SK-N-SH (cell line): ENCODE measurements around the gene NSD2. TPM values are rescaled to one million over a fixed set of nuclear protein-coding genes. Genes with fewer than 3 reads are reported as not detected.

ENCODE experiments used
- CTCF ChIA-PET: fragments of 300-600, 350-600 bp; formaldehyde crosslinking; extraction: SDS; loops from one replicate; lab custom pipeline; 2021; lab: Yijun Ruan, JAX
- POLR2A ChIA-PET: fragments of 350-600 bp; sonication (Branson Sonifier 250); formaldehyde crosslinking; extraction: SDS; loops from one replicate; lab custom pipeline; 2020; ENCODE audit warnings: antibody characterized with exemption, inconsistent platforms; lab: Yijun Ruan, JAX
- DNase-seq: peaks from one replicate; pipeline ENCODE4 v3.0.0; 2012
- H2AFZ ChIP-seq: fragments of 200-600 bp; sonication (generic); 2 replicates; pipeline ENCODE4 v1.8.1; 2016; ENCODE audit warnings: antibody characterized with exemption, mild to moderate bottlenecking, low read depth
- H3F3A ChIP-seq: fragments of 200-600 bp; sonication (generic); replicated peaks from 2 replicates; pipeline ENCODE3; 2016; ENCODE audit warnings: antibody characterized with exemption, mild to moderate bottlenecking; ENCODE audit not compliant: insufficient read depth
- H3K27ac ChIP-seq, 2 experiments: fragments of 200-500 bp in 1 of 2; fragments of 200-600 bp in 1 of 2; sonication (Bioruptor generic) in 1 of 2; sonication (generic), shearing (Covaris generic) in 1 of 2; 2 replicates each; pipeline versions ENCODE4 v1.5.1 to v1.6.1; 2014 to 2016; ENCODE audit warnings: low read depth in 2 of 2, inconsistent platforms in 1 of 2, low read length in 1 of 2, mild to moderate bottlenecking in 1 of 2, mixed read lengths in 1 of 2
- H3K27me3 ChIP-seq: fragments of 200-600 bp; sonication (generic), shearing (Covaris generic); 2 replicates; pipeline ENCODE4 v1.6.1; 2016; ENCODE audit warnings: mixed run types; ENCODE audit not compliant: insufficient read depth
- H3K36me3 ChIP-seq, 2 experiments: fragments of 200-500 bp in 1 of 2; fragments of 200-600 bp in 1 of 2; sonication (Bioruptor generic) in 1 of 2; sonication (generic) in 1 of 2; replicated peaks in 1 of 2; 2 replicates each; pipeline versions ENCODE3 to v1.5.1; 2014 to 2016; ENCODE audit warnings: low read length in 1 of 2, mild to moderate bottlenecking in 1 of 2; ENCODE audit not compliant: insufficient read depth in 2 of 2, control insufficient read depth in 1 of 2
- H3K4me1 ChIP-seq, 2 experiments: fragments of 200-500 bp in 1 of 2; fragments of 200-600 bp in 1 of 2; sonication (Bioruptor generic) in 1 of 2; sonication (generic), shearing (Covaris generic) in 1 of 2; 2 replicates each; pipeline versions ENCODE4 v1.5.1 to v1.6.1; 2014 to 2016; ENCODE audit warnings: low read depth in 1 of 2, low read length in 1 of 2, mixed run types in 1 of 2; ENCODE audit not compliant: insufficient read depth in 2 of 2, control insufficient read depth in 1 of 2
- H3K4me2 ChIP-seq: fragments of 200-600 bp; sonication (generic), shearing (Covaris generic); 2 replicates; pipeline ENCODE4 v1.6.1; 2017; ENCODE audit warnings: mixed run types
- H3K4me3 ChIP-seq, 2 experiments: fragments of 200-500 bp in 1 of 2; fragments of 200-600 bp in 1 of 2; sonication (Bioruptor generic) in 1 of 2; sonication (generic), shearing (Covaris generic) in 1 of 2; 2 replicates each; pipeline versions ENCODE4 v1.5.1 to v1.8.1; 2014 to 2016; ENCODE audit warnings: low read depth in 2 of 2, inconsistent platforms in 1 of 2, low read length in 1 of 2, mild to moderate bottlenecking in 1 of 2, mixed read lengths in 1 of 2, moderate library complexity in 1 of 2
- H3K79me2 ChIP-seq: fragments of 200-600 bp; sonication (generic); 2 replicates; pipeline ENCODE4 v1.8.1; 2017; ENCODE audit warnings: mild to moderate bottlenecking; ENCODE audit not compliant: insufficient read depth
- H3K9ac ChIP-seq: fragments of 200-600 bp; sonication (generic); 2 replicates; pipeline ENCODE4 v1.6.1; 2017; ENCODE audit warnings: mixed run types
- H3K9me2 ChIP-seq: fragments of 200-600 bp; sonication (generic); 2 replicates; pipeline ENCODE4 v1.6.1; 2017; ENCODE audit warnings: mixed run types
- H3K9me3 ChIP-seq: fragments of 200-600 bp; sonication (generic); 2 replicates; pipeline ENCODE4 v1.6.1; 2017; ENCODE audit warnings: mixed run types, mild to moderate bottlenecking, moderate library complexity
- H4K20me1 ChIP-seq: fragments of 200-600 bp; sonication (generic); 2 replicates; pipeline ENCODE4 v1.6.1; 2017; ENCODE audit warnings: mild to moderate bottlenecking, mixed run types; ENCODE audit not compliant: insufficient read depth
- CHD2 ChIP-seq: fragments of 150-350 bp; IDR thresholded peaks from 2 replicates; pipeline ENCODE4 v1.6.1; 2018; ENCODE audit warnings: low read length; ENCODE audit not compliant: partially characterized antibody
- FOXM1 ChIP-seq: IDR thresholded peaks from 2 replicates; pipeline ENCODE4 v1.4.0; 2012; ENCODE audit warnings: low read depth, mild to moderate bottlenecking
- GABPA ChIP-seq: IDR thresholded peaks from 2 replicates; pipeline ENCODE4 v1.4.0; 2012; ENCODE audit warnings: low read depth, mild to moderate bottlenecking
- MXI1 ChIP-seq: IDR thresholded peaks from 2 replicates; pipeline ENCODE4 v1.6.1; 2012; ENCODE audit warnings: mild to moderate bottlenecking, low read depth, low read length, improper control_type of control experiment
- NRF1 ChIP-seq: IDR thresholded peaks from 2 replicates; pipeline ENCODE4 v1.6.1; 2012; ENCODE audit warnings: low read depth, mild to moderate bottlenecking, low read length
- POLR2AphosphoS5 ChIP-seq: IDR thresholded peaks from 2 replicates; pipeline ENCODE4 v1.6.1; 2012; ENCODE audit warnings: low read depth, low read length
- RCOR1 ChIP-seq: fragments of 150-350 bp; IDR thresholded peaks from 2 replicates; pipeline ENCODE4 v1.6.1; 2017; ENCODE audit warnings: antibody characterized with exemption, low read length
- RFX5 ChIP-seq: IDR thresholded peaks from 2 replicates; pipeline ENCODE4 v1.6.1; 2012; ENCODE audit warnings: mild to moderate bottlenecking, improper control_type of control experiment, low read length
- SMC3 ChIP-seq: IDR thresholded peaks from 2 replicates; pipeline ENCODE4 v1.6.1; 2012; ENCODE audit warnings: low read depth, low read length, improper control_type of control experiment
- WGBS: methylation state at CpG from one replicate; pipeline ENCODE4 v1.1.6; 2017; ENCODE audit warnings: low lambda C conversion rate; 5-methylcytosine and 5-hydroxymethylcytosine counted together
- polyA plus RNA-seq, 3 experiments: library from polyadenylated mRNA; depleted of rRNA; stranded (reverse); fragments of >200 nt; gene quantifications; 2 replicates each; pipeline ENCODE4 v1.2.3, GENCODE V29; 2012
- TF ChIP-seq, protein P1 (sequence below): IDR thresholded peaks from 2 replicates; pipeline ENCODE4; 2012
- TF ChIP-seq, protein P2 (sequence below): fragments of 150-350 bp; IDR thresholded peaks from 2 replicates; pipeline ENCODE4 v1.6.1; 2017; ENCODE audit warnings: antibody characterized with exemption, low read length, low read depth, borderline replicate concordance
- TF ChIP-seq, protein P3 (sequence below): IDR thresholded peaks from 2 replicates; pipeline ENCODE4 v1.6.1; 2012; ENCODE audit warnings: mild to moderate bottlenecking, low read depth, low read length, moderate library complexity
- TF ChIP-seq, protein P4 (sequence below): IDR thresholded peaks from 2 replicates; pipeline ENCODE4 v1.4.0; 2012; ENCODE audit warnings: low read depth

Gene NSD2
- polyA plus RNA-seq, 1 of the 3 experiments (the other 2 are of a cell fraction), result 34.2 TPM

DNA sequence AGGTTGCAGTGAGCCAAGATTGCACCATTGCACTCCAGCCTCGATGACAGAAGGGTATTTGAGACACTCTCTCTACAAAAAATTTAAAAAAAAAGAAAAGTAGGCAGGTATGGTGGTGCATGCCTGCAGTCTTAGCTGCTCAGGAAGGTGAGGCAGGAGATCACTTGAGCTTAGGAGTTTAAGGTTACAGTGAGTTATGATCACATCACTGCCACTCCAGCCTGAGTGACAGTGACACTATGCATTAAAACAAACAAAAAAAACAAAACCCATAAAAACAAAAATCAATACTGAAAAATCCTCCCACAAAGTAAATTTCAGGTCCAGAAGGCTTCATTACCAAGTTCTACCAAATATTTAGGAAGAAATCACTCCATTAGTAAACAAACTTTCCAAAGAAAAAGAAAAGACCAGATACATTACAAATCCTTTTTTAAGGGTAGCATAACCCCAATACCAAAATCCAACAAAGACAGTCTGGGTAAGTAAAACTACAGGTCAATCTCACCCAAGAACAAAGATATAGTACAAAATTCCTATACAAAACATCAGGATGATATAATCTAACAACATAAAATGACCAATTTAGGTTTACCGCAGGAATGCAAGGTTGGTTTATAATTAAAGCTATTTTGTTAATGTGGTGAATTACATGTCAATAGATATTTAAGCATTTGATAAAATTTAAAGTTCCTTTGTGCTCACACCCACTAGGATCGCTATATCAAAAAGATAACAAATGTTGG, 125.8 kb downstream of the NSD2 start:
- Histone ChIP-seq H3K27me3 (no peaks in the 10 kb centered on the region), H4K20me1 (peaks cover 3% of the 10 kb centered on the region; the same call in 1 of the 2 replicates), H3K9me2 (no peaks in the 10 kb centered on the region), H3F3A (no peaks in the 10 kb centered on the region), H3K9ac (no peak overlapping the region), H3K36me3 (peaks cover 0 to 37% of the 10 kb centered on the region in 2 experiments), H3K79me2 (peaks cover 93% of the 10 kb centered on the region), H3K4me2 (no peak overlapping the region), H2AFZ (no peak overlapping the region), H3K4me3 (no peak overlapping the region), H3K4me1 (peaks cover 0 to 8% of the 10 kb centered on the region in 2 experiments; a peak in 1 of 4 replicates), H3K9me3 (peaks cover 17% of the 10 kb centered on the region), H3K27ac (no peak overlapping the region)
- no peak for DNase-seq
- ChIA-PET POLR2A (no interaction called here), CTCF (interaction anchor here (1.7 kb wide), 1 partner anchor 10 kb away, joined by 12 read pairs; the partner anchor contains the start of gene NELFA)
- WGBS, result 90% methylated on average over 3 of the region's 3 CpGs
- no peak for TF ChIP-seq GABPA
- no peak for TF ChIP-seq NRF1
- TF ChIP-seq, protein P1, sequence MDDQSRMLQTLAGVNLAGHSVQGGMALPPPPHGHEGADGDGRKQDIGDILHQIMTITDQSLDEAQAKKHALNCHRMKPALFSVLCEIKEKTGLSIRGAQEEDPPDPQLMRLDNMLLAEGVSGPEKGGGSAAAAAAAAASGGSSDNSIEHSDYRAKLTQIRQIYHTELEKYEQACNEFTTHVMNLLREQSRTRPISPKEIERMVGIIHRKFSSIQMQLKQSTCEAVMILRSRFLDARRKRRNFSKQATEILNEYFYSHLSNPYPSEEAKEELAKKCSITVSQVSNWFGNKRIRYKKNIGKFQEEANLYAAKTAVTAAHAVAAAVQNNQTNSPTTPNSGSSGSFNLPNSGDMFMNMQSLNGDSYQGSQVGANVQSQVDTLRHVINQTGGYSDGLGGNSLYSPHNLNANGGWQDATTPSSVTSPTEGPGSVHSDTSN, result no peak
- TF ChIP-seq, protein P2, sequence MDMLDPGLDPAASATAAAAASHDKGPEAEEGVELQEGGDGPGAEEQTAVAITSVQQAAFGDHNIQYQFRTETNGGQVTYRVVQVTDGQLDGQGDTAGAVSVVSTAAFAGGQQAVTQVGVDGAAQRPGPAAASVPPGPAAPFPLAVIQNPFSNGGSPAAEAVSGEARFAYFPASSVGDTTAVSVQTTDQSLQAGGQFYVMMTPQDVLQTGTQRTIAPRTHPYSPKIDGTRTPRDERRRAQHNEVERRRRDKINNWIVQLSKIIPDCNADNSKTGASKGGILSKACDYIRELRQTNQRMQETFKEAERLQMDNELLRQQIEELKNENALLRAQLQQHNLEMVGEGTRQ, result no peak
- TF ChIP-seq POLR2AphosphoS5, result no peak
- TF ChIP-seq, protein P3, sequence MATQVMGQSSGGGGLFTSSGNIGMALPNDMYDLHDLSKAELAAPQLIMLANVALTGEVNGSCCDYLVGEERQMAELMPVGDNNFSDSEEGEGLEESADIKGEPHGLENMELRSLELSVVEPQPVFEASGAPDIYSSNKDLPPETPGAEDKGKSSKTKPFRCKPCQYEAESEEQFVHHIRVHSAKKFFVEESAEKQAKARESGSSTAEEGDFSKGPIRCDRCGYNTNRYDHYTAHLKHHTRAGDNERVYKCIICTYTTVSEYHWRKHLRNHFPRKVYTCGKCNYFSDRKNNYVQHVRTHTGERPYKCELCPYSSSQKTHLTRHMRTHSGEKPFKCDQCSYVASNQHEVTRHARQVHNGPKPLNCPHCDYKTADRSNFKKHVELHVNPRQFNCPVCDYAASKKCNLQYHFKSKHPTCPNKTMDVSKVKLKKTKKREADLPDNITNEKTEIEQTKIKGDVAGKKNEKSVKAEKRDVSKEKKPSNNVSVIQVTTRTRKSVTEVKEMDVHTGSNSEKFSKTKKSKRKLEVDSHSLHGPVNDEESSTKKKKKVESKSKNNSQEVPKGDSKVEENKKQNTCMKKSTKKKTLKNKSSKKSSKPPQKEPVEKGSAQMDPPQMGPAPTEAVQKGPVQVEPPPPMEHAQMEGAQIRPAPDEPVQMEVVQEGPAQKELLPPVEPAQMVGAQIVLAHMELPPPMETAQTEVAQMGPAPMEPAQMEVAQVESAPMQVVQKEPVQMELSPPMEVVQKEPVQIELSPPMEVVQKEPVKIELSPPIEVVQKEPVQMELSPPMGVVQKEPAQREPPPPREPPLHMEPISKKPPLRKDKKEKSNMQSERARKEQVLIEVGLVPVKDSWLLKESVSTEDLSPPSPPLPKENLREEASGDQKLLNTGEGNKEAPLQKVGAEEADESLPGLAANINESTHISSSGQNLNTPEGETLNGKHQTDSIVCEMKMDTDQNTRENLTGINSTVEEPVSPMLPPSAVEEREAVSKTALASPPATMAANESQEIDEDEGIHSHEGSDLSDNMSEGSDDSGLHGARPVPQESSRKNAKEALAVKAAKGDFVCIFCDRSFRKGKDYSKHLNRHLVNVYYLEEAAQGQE, result no peak
- TF ChIP-seq, protein P4, sequence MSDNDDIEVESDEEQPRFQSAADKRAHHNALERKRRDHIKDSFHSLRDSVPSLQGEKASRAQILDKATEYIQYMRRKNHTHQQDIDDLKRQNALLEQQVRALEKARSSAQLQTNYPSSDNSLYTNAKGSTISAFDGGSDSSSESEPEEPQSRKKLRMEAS, result no peak
- TF ChIP-seq RFX5, result no peak
- TF ChIP-seq FOXM1, result no peak
- TF ChIP-seq MXI1, result no peak
- TF ChIP-seq SMC3, result no peak
- no peak for TF ChIP-seq RCOR1
- TF ChIP-seq CHD2, result no peak
